CD4-positive, alpha-beta T cell (primary cell): ENCODE data around the gene KCNJ10. TPM values are rescaled to one million over a fixed set of nuclear protein-coding genes. Genes with fewer than 3 reads are reported as not detected.

ENCODE experiments used
- ATAC-seq: fragments of 200-7000 bp; cut with Tn5 transposase; one replicate; pipeline ENCODE4 v1.10.0; 2022; ENCODE audit warnings: mild to moderate bottlenecking; ENCODE audit not compliant: poor library complexity
- CTCF ChIA-PET: fragments of 350-600 bp; sonication (Branson Sonifier 250); formaldehyde crosslinking; loops from one replicate; lab custom pipeline; 2021; ENCODE audit warnings: antibody characterized with exemption, inconsistent platforms; lab: Charles Lee
- POLR2A ChIA-PET: fragments of 350-600 bp; sonication (Branson Sonifier 250); formaldehyde crosslinking; loops from one replicate; lab custom pipeline; 2021; ENCODE audit warnings: antibody characterized with exemption, inconsistent platforms; lab: Charles Lee
- DNase-seq, 14 experiments: peaks; one replicate each; pipeline ENCODE4 v3.0.0-alpha.2; 2013 to 2020; ENCODE audit warnings: mixed read lengths in 2 of 14
- H3K27ac ChIP-seq, 2 donors: one replicate each; pipeline versions ENCODE4 v1.5.1 to v1.7.0; 2013; ENCODE audit warnings: low read length in 2 of 2, low read depth in 1 of 2, mild to moderate bottlenecking in 1 of 2
- H3K27me3 ChIP-seq, 2 experiments: 1 replicate in 1 of 2; 2 replicates in 1 of 2; pipeline versions ENCODE4 v1.6.1 to v1.7.0; 2013; ENCODE audit warnings: low read length in 2 of 2, control low read depth in 1 of 2, mild to moderate bottlenecking in 1 of 2, moderate library complexity in 1 of 2; ENCODE audit not compliant: insufficient read depth in 2 of 2, control insufficient read depth in 1 of 2
- H3K36me3 ChIP-seq: one replicate; pipeline ENCODE4 v1.6.1; 2013; ENCODE audit warnings: low read length, control low read depth; ENCODE audit not compliant: insufficient read depth
- H3K4me1 ChIP-seq: one replicate; pipeline ENCODE4 v1.6.1; 2013; ENCODE audit warnings: low read length, control low read depth; ENCODE audit not compliant: insufficient read depth
- H3K4me3 ChIP-seq: one replicate; pipeline ENCODE4 v1.5.1; 2013; ENCODE audit warnings: mild to moderate bottlenecking, low read length, moderate library complexity
- H3K9me3 ChIP-seq, 2 experiments: 1 replicate in 1 of 2; 2 replicates in 1 of 2; pipeline versions ENCODE4 v1.6.1 to v1.7.0; 2013; ENCODE audit warnings: low read length in 2 of 2, mild to moderate bottlenecking in 2 of 2, control low read depth in 1 of 2, moderate library complexity in 1 of 2; ENCODE audit not compliant: control insufficient read depth in 1 of 2, insufficient read depth in 1 of 2
- H3K27ac Mint-ChIP-seq: one replicate; pipeline ENCODE4 v1.8.0; 2020; ENCODE audit warnings: mixed read lengths
- H3K27me3 Mint-ChIP-seq: one replicate; pipeline ENCODE4 v1.8.0; 2021; ENCODE audit warnings: mixed read lengths
- H3K36me3 Mint-ChIP-seq: one replicate; pipeline ENCODE4 v1.8.0; 2021; ENCODE audit warnings: low read depth, mixed read lengths
- H3K4me1 Mint-ChIP-seq: one replicate; pipeline ENCODE4 v1.8.0; 2021; ENCODE audit warnings: low read depth, mixed read lengths
- H3K4me3 Mint-ChIP-seq: one replicate; pipeline ENCODE4 v1.8.0; 2020; ENCODE audit warnings: mild to moderate bottlenecking, mixed read lengths
- H3K9me3 Mint-ChIP-seq: one replicate; pipeline ENCODE4 v1.8.0; 2020; ENCODE audit warnings: mixed read lengths
- CTCF ChIP-seq: fragments of 200-600 bp; IDR thresholded peaks from one replicate; pipeline ENCODE4 v1.8.0; 2022; ENCODE audit warnings: antibody characterized with exemption, mild to moderate bottlenecking
- intact Hi-C, 2 experiments: fragments of 100-400 bp; cut with DNase I in 1 of 2; cut with micrococcal nuclease in 1 of 2; formaldehyde crosslinking; loops; one replicate each; pipeline versions ENCODE4 v1.15.1 to v1.9.0; 2023 to 2025; cut with DNase I, micrococcal nuclease
- total RNA-seq, 174 experiments: library from RNA in 2 of 174; stranded (reverse) in 2 of 174; gene quantifications; one replicate each; pipeline ENCODE4 v1.2.3 and lab custom pipeline; 2021 to 2026

Gene KCNJ10
- total RNA-seq, 2 experiments from 2014 or later, result not detected

- peaks cover 5% of the 10 kb centered on the region for H3K36me3 Mint-ChIP-seq
- TF ChIP-seq CTCF, result no peak
- intact Hi-C loops, result no loop called here
Measured at GRCh38 chr1:160025314-160025713, 44.6 kb downstream of the KCNJ10 start.

GRCh38 chr1:160024195-160024905 lies 45.6 kb downstream of the KCNJ10 start:
- no peaks in the 10 kb centered on the region for H3K27me3 ChIP-seq
- intact Hi-C loops, result no loop called here
- CTCF ChIA-PET, result interaction anchor here (1.3 kb wide), 1 partner anchor 62 kb away, joined by 4 read pairs; no protein-coding TSS in a partner anchor
- no peak overlapping the region for H3K4me3 ChIP-seq
- Mint-ChIP-seq H3K27me3 (no peaks in the 10 kb centered on the region), H3K4me3 (no peak overlapping the region), H3K4me1 (peaks cover 15% of the 10 kb centered on the region), H3K36me3 (peaks cover 5% of the 10 kb centered on the region), H3K27ac (no peak overlapping the region), H3K9me3 (no peaks in the 10 kb centered on the region)
- no peaks in the 10 kb centered on the region for H3K9me3 ChIP-seq
- no peak for ATAC-seq
- no peak overlapping the region for H3K27ac ChIP-seq
- DNase-seq, result no peak
- POLR2A ChIA-PET, result no interaction called here
- H3K36me3 ChIP-seq, result no peaks in the 10 kb centered on the region
- no peak for TF ChIP-seq CTCF
- H3K4me1 ChIP-seq, result no peaks in the 10 kb centered on the region

More at GRCh38 chr1:160025314-160025713, 44.6 kb downstream of the KCNJ10 start:
- POLR2A ChIA-PET, result no interaction called here
- no peaks in the 10 kb centered on the region for H3K36me3 ChIP-seq
- CTCF ChIA-PET, result interaction anchor here (1.3 kb wide), 1 partner anchor 61 kb away, joined by 4 read pairs; no protein-coding TSS in a partner anchor
- H3K9me3 ChIP-seq, result no peaks in the 10 kb centered on the region
- DNase-seq (no peak), ATAC-seq (no peak)
- H3K4me3 ChIP-seq, result no peak overlapping the region
- Mint-ChIP-seq H3K4me3 (no peak overlapping the region), H3K4me1 (peaks cover 21% of the 10 kb centered on the region), H3K9me3 (no peaks in the 10 kb centered on the region), H3K27me3 (no peaks in the 10 kb centered on the region), H3K27ac (no peak overlapping the region)
- H3K27ac ChIP-seq, result no peak overlapping the region
- no peaks in the 10 kb centered on the region for H3K27me3 ChIP-seq
- peaks cover 5% of the 10 kb centered on the region for H3K4me1 ChIP-seq

DNA sequence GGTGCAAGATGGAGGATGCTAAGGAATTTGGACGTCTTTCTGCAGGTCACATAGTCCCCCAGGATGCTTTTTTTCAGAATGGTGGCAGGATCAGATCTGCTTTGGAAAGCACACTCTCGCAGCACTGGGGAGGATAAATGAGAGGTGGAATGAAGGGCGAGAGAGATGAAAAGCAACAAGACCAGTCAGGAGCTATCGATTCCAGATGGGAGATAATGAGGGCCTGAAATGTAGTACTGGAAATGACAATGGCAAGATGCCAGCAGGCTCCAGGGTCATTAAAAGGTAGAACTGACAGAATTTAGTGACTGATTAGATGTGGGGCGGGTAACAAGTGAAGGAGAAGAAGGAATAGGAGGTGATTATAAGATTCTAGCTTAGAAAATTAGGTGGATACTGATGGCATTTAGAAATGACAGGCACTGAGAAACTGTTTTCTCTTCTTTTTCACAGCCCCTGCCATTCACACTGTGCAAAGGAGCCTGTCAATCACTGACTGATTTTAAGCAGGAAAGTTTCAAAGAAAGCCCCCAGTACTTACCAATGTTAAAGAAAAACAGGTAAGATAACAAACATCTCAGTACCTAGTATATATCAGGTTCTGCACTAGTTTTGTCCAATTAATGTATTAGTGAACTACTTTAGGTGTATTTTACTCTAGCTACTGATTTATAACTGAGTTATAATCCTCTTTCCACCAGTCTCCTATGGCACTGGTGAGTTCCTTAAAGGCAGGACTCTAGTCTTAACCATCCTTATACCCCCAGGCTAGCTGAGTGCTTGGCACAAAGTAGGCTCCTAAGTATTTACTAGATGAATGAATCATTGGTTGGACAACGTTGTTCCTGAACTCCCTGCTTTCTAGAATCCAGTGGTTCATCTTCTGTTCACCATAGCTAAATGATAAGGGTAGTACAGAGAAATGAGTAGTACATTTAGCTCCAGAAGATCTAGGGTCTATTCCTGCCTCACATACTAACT lies 47.3 kb downstream of the KCNJ10 start:
- Histone ChIP-seq H3K9me3 (no peaks in the 10 kb centered on the region), H3K27ac (no peak overlapping the region), H3K27me3 (no peaks in the 10 kb centered on the region), H3K36me3 (no peaks in the 10 kb centered on the region), H3K4me1 (no peaks in the 10 kb centered on the region), H3K4me3 (no peak overlapping the region)
- intact Hi-C loops, result no loop called here
- ChIA-PET CTCF (interaction anchor here (1.0 to 1.1 kb wide), 2 partner anchors 9 to 15 kb away, joined by 3 to 4 read pairs; partner anchors contain the start of gene PIGM), POLR2A (interaction anchor here (1.1 kb wide), 1 partner anchor 9 kb away, joined by 3 read pairs; the partner anchor contains the start of gene PIGM)
- no peak for DNase-seq
- no peak overlapping the region for H3K4me3 Mint-ChIP-seq
- peaks cover 6% of the 10 kb centered on the region for H3K27me3 Mint-ChIP-seq
- H3K9me3 Mint-ChIP-seq, result no peaks in the 10 kb centered on the region
- H3K27ac Mint-ChIP-seq, result no peak overlapping the region
- peaks cover 5% of the 10 kb centered on the region for H3K36me3 Mint-ChIP-seq
- H3K4me1 Mint-ChIP-seq, result peaks cover 7% of the 10 kb centered on the region
- ATAC-seq, result no peak
- TF ChIP-seq CTCF, result no peak
